ENCODE results near the gene AGBL4. TPM values are rescaled to one million over a fixed set of nuclear protein-coding genes. Genes with fewer than 3 reads are reported as not detected.

AGBL4 gene
- total RNA-seq, 1 experiment from 2014 or later: not detected

GRCh38 chr1:48803474-48803873 is 1220.3 kb downstream of the AGBL4 start:
- no peaks in the 10 kb centered on the region for H3K9me3 ChIP-seq (ENCODE audit: control insufficient read depth in 1 of 2, insufficient read depth in 1 of 2, low read depth in 1 of 2, low read length in 2 of 2)

More at GRCh38 chr1:48803474-48803873, 1220.3 kb downstream of the AGBL4 start:
- H3K4me2 ChIP-seq (ENCODE audit: low read length): no peak overlapping the region
- CTCF ChIA-PET: no interaction called here
- H3K27ac ChIP-seq (ENCODE audit: low read depth, low read length): no peak overlapping the region
- H3K36me3 ChIP-seq (ENCODE audit: control insufficient read depth in 1 of 2, insufficient read depth in 2 of 2, low read length in 2 of 2): no peaks in the 10 kb centered on the region
- ATAC-seq: no peak
- BruUV-seq (replicated peaks): no TSS peak
- no peak overlapping the region for H2AFZ ChIP-seq (ENCODE audit: low read depth, low read length, poor library complexity, severe bottlenecking)
- POLR2A ChIA-PET: no interaction called here
- H3K9ac ChIP-seq (ENCODE audit: low read length): no peak overlapping the region
- H3K4me3 ChIP-seq (replicated peaks in 1 of 2; ENCODE audit: low read depth in 1 of 2, low read length in 2 of 2): no peak overlapping the region
- intact Hi-C loops (cut with micrococcal nuclease): no loop called here
- no peaks in the 10 kb centered on the region for H3K79me2 ChIP-seq (ENCODE audit: insufficient read depth, low read length)
- TF ChIP-seq CEBPB (IDR thresholded peaks at IDR 0.05; ENCODE audit: low read depth) (no peak), YY1 (IDR thresholded peaks at IDR 0.05; ENCODE audit: extremely low read depth, insufficient replicate concordance, low read depth, low read length) (no peak), POLR2AphosphoS5 (IDR thresholded peaks at IDR 0.05; ENCODE audit: low read depth, low read length) (no peak), MAX (IDR thresholded peaks at IDR 0.05) (no peak), ZFX (IDR thresholded peaks at IDR 0.05) (no peak), EGR1 (IDR thresholded peaks at IDR 0.05; ENCODE audit: low read depth) (no peak), CTCF (IDR thresholded peaks at IDR 0.05 in 2 of 3, conservative IDR thresholded peaks at IDR 0.05 in 1 of 3; ENCODE audit: borderline replicate concordance in 1 of 3, insufficient read depth in 1 of 3, low read depth in 2 of 3, low read length in 2 of 3) (no peak), RAD21 (IDR thresholded peaks at IDR 0.05; ENCODE audit: low read depth) (no peak), REST (IDR thresholded peaks at IDR 0.05; ENCODE audit: low read depth) (no peak), SP1 (IDR thresholded peaks at IDR 0.05; ENCODE audit: low read depth) (no peak), TCF7L2 (IDR thresholded peaks at IDR 0.05; ENCODE audit: borderline replicate concordance, extremely low read depth, insufficient read depth, insufficient read length) (no peak), POLR2A (IDR thresholded peaks at IDR 0.05; ENCODE audit: borderline replicate concordance, extremely low read depth, insufficient read depth, insufficient read length) (no peak), ZNF274 (IDR thresholded peaks at IDR 0.05; ENCODE audit: low read depth, low read length) (no peak), ELF1 (IDR thresholded peaks at IDR 0.05; ENCODE audit: borderline replicate concordance, low read depth) (no peak), EZH2phosphoT487 (IDR thresholded peaks at IDR 0.05; ENCODE audit: borderline replicate concordance) (no peak), SRF (IDR thresholded peaks at IDR 0.05; ENCODE audit: low read depth) (no peak)
- H3K27me3 ChIP-seq (ENCODE audit: insufficient read depth, low read length): no peaks in the 10 kb centered on the region
- DNase-seq (ENCODE audit: low read depth, low spot score): no peak
- H3K4me1 ChIP-seq (ENCODE audit: control insufficient read depth in 1 of 2, insufficient read depth in 2 of 2, low read length in 2 of 2): no peaks in the 10 kb centered on the region
- RAD21 ChIA-PET (ENCODE audit: low non-redundant PET in 1 of 2, low total read pairs in 2 of 2, uncharacterized antibody in 2 of 2, unreplicated experiment in 2 of 2): no interaction called here
- H3K9me2 ChIP-seq (ENCODE audit: insufficient read depth): no peaks in the 10 kb centered on the region
- no peaks in the 10 kb centered on the region for H4K20me1 ChIP-seq (ENCODE audit: insufficient read depth)

Data from HCT116 (cell line).